GM12872 (cell line): Measurements from ENCODE around the gene RAB1A.

Experiments used
- TF ChIP-seq, protein P1 (sequence below): IDR thresholded peaks from 3 replicates; pipeline ENCODE4 v1.5.1; 2011; ENCODE audit warnings: low read depth, mild to moderate bottlenecking, low read length, moderate library complexity; ENCODE audit not compliant: insufficient read depth

RAB1A gene

DNA sequence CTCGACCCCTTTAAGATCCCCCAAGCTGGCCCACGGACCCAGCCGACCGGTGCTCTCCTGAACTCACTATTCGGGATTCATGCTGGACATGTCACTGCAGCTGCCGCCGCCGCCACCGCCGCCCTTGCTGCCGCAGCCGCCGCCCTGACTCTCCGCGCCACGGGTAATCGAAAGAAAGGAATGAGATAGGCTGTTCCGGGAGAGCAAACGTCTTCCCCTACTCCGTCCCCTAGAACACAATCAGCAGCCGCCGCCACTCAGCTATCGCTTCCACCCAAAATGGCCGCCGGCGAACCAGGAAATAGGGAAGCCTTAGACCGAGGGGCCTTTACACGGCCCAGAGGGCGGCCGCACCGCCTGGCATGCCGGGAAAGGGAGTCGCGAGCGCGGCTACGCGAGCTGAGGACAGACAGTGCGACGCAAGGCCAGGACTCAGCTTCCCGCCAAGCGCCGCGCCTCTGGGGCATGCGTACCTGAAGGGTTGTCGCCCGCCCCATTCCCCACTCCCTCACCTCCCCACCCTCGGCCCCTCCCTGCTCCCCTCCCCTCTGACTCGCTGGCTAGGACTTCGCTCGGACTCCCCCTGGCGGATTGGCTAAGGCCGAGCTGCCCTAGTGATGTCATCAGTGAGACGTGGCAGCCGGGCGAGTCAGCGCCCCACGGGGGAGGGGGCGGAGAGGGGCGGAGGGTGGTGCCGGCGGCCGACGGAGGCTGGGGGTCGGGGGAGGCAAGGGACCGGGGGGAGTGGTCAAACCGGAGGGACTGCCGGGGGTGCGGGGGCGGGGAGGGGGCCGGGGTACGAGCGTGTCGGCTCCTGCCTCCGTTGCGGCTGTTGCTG lies at the start of gene RAB1A:
TSS of gene RAB1A (minus strand) at position 281 of the 838 bp plus-strand sequence. CDS start at position 90, 191 bp downstream.
- TF ChIP-seq, protein P1, sequence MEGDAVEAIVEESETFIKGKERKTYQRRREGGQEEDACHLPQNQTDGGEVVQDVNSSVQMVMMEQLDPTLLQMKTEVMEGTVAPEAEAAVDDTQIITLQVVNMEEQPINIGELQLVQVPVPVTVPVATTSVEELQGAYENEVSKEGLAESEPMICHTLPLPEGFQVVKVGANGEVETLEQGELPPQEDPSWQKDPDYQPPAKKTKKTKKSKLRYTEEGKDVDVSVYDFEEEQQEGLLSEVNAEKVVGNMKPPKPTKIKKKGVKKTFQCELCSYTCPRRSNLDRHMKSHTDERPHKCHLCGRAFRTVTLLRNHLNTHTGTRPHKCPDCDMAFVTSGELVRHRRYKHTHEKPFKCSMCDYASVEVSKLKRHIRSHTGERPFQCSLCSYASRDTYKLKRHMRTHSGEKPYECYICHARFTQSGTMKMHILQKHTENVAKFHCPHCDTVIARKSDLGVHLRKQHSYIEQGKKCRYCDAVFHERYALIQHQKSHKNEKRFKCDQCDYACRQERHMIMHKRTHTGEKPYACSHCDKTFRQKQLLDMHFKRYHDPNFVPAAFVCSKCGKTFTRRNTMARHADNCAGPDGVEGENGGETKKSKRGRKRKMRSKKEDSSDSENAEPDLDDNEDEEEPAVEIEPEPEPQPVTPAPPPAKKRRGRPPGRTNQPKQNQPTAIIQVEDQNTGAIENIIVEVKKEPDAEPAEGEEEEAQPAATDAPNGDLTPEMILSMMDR: peak; percentile 38; the same call in 1 of the 3 replicates

DNA sequence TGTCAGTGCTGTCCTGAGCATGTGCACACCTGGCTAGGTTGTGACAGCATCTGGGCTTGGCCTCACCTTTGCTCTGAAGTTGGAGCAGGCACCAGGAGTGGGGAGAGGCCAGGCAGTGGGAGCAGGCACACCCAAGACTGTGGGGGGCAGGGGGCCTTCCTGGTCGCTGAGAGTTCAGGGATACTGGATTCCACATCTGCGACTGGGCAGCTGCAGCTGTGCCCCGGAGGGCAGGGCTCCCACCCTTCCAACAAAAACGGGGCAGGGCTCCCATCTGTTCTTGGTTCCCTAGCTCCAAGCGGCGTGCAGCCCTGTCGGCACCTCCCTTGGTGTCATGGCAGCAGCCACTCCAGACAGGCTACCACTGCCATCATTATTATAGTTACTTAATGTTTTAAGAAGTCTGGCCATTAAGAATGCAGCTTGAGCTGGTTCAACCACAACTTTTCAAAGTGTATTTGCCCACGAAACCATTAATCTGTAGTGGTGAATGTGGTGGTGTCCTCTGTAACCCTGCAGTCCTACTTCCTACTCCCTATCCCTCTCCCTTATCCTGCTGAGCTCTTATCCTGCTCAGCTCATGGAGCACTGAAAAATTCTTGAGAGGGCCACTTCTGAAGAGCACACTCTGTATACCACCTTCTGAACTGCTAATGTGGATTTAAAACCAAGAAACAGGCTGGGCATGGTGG lies 48.0 kb upstream of the RAB1A start:
- TF ChIP-seq, protein P1: no peak

DNA sequence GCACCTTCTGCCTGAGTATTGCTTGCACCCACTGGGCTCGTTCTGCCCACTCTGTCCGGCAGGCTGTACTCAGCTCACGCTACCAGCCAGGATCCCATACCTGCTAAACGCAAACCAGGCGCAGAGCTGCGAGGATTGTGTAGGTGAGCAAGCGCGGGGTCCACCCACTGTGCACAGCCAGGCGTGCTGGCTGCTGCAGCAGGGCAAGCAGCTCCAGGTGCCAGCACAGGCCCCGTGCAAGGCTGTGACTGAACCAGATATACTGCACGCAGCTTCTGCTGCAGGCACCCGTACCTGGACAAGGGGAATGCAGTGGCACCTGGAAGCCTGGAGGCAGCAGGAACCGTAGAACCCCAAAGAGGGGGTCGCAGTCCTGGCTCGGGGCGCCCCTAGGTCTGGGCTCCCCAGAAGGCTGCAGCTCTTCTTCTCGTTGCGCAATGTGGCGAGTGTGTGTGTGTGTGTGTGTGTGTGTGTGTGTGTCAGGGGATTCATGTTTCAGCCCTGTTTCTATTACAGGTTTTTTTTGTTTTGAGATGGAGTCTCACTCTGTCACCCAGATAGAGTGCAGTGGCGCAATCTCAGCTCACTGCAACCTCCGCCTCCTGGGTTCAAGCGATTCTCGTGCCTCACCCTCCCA lies 46.1 kb upstream of the RAB1A start:
- TF ChIP-seq, protein P1: no peak

DNA sequence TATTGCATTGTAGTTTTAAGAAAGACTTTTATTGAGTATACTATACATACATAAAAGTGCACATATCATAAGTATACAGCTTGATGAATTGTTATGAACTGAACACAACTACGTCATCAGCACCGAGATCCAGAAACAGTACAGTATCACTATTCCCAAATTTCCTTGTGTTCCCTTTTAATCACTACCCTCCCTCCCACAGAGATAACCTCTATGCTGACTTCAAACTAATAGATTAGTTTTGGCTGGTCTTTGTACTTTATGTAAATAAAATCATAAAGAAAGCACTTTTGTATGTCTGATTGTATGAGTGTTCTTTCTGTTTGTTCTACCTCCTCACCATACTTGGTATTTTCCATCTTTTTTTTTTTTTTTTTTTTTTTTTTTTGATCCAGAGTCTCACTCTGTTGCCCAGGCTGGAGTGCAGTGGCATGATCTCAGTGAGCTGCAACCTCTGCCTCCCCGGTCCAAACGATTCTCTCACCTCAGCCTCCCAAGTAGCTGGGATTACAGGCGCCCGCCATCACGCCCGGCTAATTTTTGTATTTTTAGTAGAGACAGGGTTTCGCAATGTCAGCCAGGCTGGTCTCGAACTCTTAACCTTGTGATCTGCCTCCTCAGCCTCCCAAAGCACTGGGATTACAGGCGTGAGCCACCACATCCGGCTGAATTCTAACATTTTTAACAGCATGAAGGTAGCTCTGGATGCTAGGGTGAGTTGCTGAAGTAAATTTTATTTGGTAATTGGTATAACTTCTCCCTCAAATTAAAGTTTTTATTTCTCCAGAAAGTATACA lies 43.3 kb upstream of the RAB1A start:
- TF ChIP-seq, protein P1: no peak

DNA sequence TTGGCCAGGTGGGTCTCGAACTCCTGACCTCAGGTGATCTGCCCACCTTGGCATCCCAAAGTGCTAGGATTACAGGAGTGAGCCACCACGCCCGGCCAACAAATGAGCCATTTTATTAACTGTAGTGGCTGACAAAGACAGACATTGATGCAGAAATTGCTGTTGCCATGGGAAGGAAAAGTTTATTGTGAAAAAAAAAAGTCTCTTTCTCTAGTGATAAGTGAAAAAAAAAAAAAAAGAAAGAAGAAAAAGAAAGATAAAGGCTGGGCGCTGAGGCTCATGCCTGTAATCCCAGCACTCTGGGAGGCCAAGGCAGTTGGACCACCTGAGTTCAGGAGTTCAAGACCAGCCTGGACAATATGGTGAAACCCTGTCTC lies 39.8 kb upstream of the RAB1A start:
- TF ChIP-seq, protein P1: no peak

DNA sequence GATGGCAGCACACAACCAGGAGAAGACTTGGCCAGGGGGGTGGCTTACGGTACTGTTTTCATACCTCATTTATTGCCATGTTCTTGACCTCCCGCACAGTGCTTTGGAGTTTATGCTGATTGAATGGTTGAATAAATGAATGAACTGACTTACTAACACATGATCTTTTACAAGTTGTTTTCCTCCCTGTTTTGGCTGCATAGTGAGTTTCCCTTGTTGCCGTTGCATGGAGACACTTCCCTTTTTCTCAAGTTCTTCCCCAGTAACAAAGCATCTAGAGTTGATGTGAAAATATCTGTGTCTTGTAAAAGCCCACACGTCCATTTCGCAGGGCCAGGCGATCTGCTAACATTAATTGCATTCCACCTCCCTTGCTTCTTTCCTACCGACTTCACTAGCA lies 35.7 kb upstream of the RAB1A start:
- TF ChIP-seq, protein P1: no peak
